ENCODE data around the gene BMPR1B. TPM values are rescaled to one million over a fixed set of nuclear protein-coding genes. Genes with fewer than 3 reads are reported as not detected.

The BMPR1B gene
- total and polyA plus RNA-seq, 2 experiments from 2014 or later: 1.6 to 3.3 TPM

GRCh38 chr4:95181243-95181995, 423.7 kb downstream of the BMPR1B start:
- no peaks in the 10 kb centered on the region for H3K79me2 ChIP-seq
- 66% methylated on average over 18 of the region's 18 CpGs for WGBS (ENCODE audit: low lambda C conversion rate, missing lambda C conversion rate)
- TF ChIP-seq CTCF (IDR thresholded peaks at IDR 0.05; ENCODE audit: poor library complexity): no peak
- TF ChIP-seq EZH2phosphoT487 (IDR thresholded peaks at IDR 0.05; ENCODE audit: low read depth, severe bottlenecking, unreplicated experiment): no peak
- no peak for TF ChIP-seq EZH2 (IDR thresholded peaks at IDR 0.05; ENCODE audit: borderline replicate concordance)
- H4K20me1 ChIP-seq (ENCODE audit: insufficient read depth, poor library complexity, severe bottlenecking): no peaks in the 10 kb centered on the region
- no peak overlapping the region for H3K4me3 ChIP-seq
- no peaks in the 10 kb centered on the region for H3K9me2 ChIP-seq (replicated peaks; ENCODE audit: insufficient read depth)
- DNase-seq (ENCODE audit: low spot score): no peak
- no peak overlapping the region for H3K27ac ChIP-seq
- H3K4me2 ChIP-seq: no peak overlapping the region
- H3K36me3 ChIP-seq (replicated peaks; ENCODE audit: insufficient read depth, low read depth): no peaks in the 10 kb centered on the region
- H3K9me3 ChIP-seq (ENCODE audit: low read depth): no peaks in the 10 kb centered on the region
- no peaks in the 10 kb centered on the region for H3K4me1 ChIP-seq (ENCODE audit: insufficient read depth)
- no peaks in the 10 kb centered on the region for H3K27me3 ChIP-seq
- no peak overlapping the region for H2AFZ ChIP-seq

GRCh38 chr4:95181996-95182306, 424.2 kb downstream of the BMPR1B start:
- Histone ChIP-seq H3K4me3 (no peak overlapping the region), H3K27me3 (no peaks in the 10 kb centered on the region), H3K79me2 (no peaks in the 10 kb centered on the region), H2AFZ (no peak overlapping the region), H3K4me1 (ENCODE audit: insufficient read depth) (no peaks in the 10 kb centered on the region), H3K4me2 (no peak overlapping the region), H3K9me2 (replicated peaks; ENCODE audit: insufficient read depth) (no peaks in the 10 kb centered on the region), H3K9me3 (ENCODE audit: low read depth) (no peaks in the 10 kb centered on the region), H3K27ac (no peak overlapping the region), H4K20me1 (ENCODE audit: insufficient read depth, poor library complexity, severe bottlenecking) (no peaks in the 10 kb centered on the region), H3K36me3 (replicated peaks; ENCODE audit: insufficient read depth, low read depth) (no peaks in the 10 kb centered on the region)
- 35% methylated on average over 2 of the region's 2 CpGs for WGBS (ENCODE audit: low lambda C conversion rate, missing lambda C conversion rate)
- DNase-seq (ENCODE audit: low spot score): no peak
- TF ChIP-seq EZH2 (IDR thresholded peaks at IDR 0.05; ENCODE audit: borderline replicate concordance) (no peak), EZH2phosphoT487 (IDR thresholded peaks at IDR 0.05; ENCODE audit: low read depth, severe bottlenecking, unreplicated experiment) (no peak), CTCF (IDR thresholded peaks at IDR 0.05; ENCODE audit: poor library complexity) (no peak)

GRCh38 chr4:95183656-95184408, 426.1 kb downstream of the BMPR1B start:
- H4K20me1 ChIP-seq (ENCODE audit: insufficient read depth, poor library complexity, severe bottlenecking): no peaks in the 10 kb centered on the region
- no peaks in the 10 kb centered on the region for H3K36me3 ChIP-seq (replicated peaks; ENCODE audit: insufficient read depth, low read depth)
- no peak for DNase-seq (ENCODE audit: low spot score)
- no peak overlapping the region for H3K27ac ChIP-seq
- no peaks in the 10 kb centered on the region for H3K79me2 ChIP-seq
- no peaks in the 10 kb centered on the region for H3K9me3 ChIP-seq (ENCODE audit: low read depth)
- H3K4me3 ChIP-seq: no peak overlapping the region
- H3K4me2 ChIP-seq: no peak overlapping the region
- H3K9me2 ChIP-seq (replicated peaks; ENCODE audit: insufficient read depth): no peaks in the 10 kb centered on the region
- 38% methylated on average over 5 of the region's 5 CpGs for WGBS (ENCODE audit: low lambda C conversion rate, missing lambda C conversion rate)
- no peaks in the 10 kb centered on the region for H3K27me3 ChIP-seq
- no peaks in the 10 kb centered on the region for H3K4me1 ChIP-seq (ENCODE audit: insufficient read depth)
- no peak overlapping the region for H2AFZ ChIP-seq
- TF ChIP-seq EZH2 (IDR thresholded peaks at IDR 0.05; ENCODE audit: borderline replicate concordance): no peak
- TF ChIP-seq EZH2phosphoT487 (IDR thresholded peaks at IDR 0.05; ENCODE audit: low read depth, severe bottlenecking, unreplicated experiment): no peak
- no peak for TF ChIP-seq CTCF (IDR thresholded peaks at IDR 0.05; ENCODE audit: poor library complexity)

Measured in hepatocyte (in vitro differentiated cells).